ENCODE measurements around the gene ABCA4. TPM values are rescaled to one million over a fixed set of nuclear protein-coding genes. Genes with fewer than 3 reads are reported as not detected.

ABCA4 gene
- total RNA-seq, 1 donor from 2014 or later = 51.7 TPM

GRCh38 chr1:93997756-93998155 lies 123.2 kb downstream of the ABCA4 start:
- peaks cover 11% of the 10 kb centered on the region for H3K4me1 Mint-ChIP-seq (ENCODE audit: unreplicated experiment)
- no peak overlapping the region for H3K27ac Mint-ChIP-seq (ENCODE audit: unreplicated experiment)
- peaks cover 6% of the 10 kb centered on the region for H3K27me3 Mint-ChIP-seq (ENCODE audit: unreplicated experiment)
- no peaks in the 10 kb centered on the region for H3K9me3 Mint-ChIP-seq (ENCODE audit: unreplicated experiment)
- H3K36me3 Mint-ChIP-seq (ENCODE audit: low read depth, unreplicated experiment) = peaks cover 45% of the 10 kb centered on the region
- TF ChIP-seq CTCF (IDR thresholded peaks at IDR 0.05; ENCODE audit: unreplicated experiment) = no peak
- H3K4me3 Mint-ChIP-seq (ENCODE audit: unreplicated experiment) = no peak overlapping the region
- no peak for DNase-seq (ENCODE audit: low spot score)

- Mint-ChIP-seq H3K4me1 (ENCODE audit: unreplicated experiment) (peaks cover 11% of the 10 kb centered on the region), H3K9me3 (ENCODE audit: unreplicated experiment) (no peaks in the 10 kb centered on the region), H3K4me3 (ENCODE audit: unreplicated experiment) (peak overlapping the region; percentile 4), H3K36me3 (ENCODE audit: low read depth, unreplicated experiment) (peaks cover 47% of the 10 kb centered on the region), H3K27me3 (ENCODE audit: unreplicated experiment) (peaks cover 9% of the 10 kb centered on the region), H3K27ac (ENCODE audit: unreplicated experiment) (no peak overlapping the region)
- no peak for DNase-seq (ENCODE audit: low spot score)
- TF ChIP-seq CTCF (IDR thresholded peaks at IDR 0.05; ENCODE audit: unreplicated experiment) = no peak
Observed at GRCh38 chr1:93995837-93996536, 125.0 kb downstream of the ABCA4 start.

- no peak for DNase-seq (ENCODE audit: low spot score)
- H3K4me3 Mint-ChIP-seq (ENCODE audit: unreplicated experiment) = peak overlapping the region; percentile 8
- no peak overlapping the region for H3K27ac Mint-ChIP-seq (ENCODE audit: unreplicated experiment)
- TF ChIP-seq CTCF (IDR thresholded peaks at IDR 0.05; ENCODE audit: unreplicated experiment) = no peak
- H3K9me3 Mint-ChIP-seq (ENCODE audit: unreplicated experiment) = no peaks in the 10 kb centered on the region
- H3K36me3 Mint-ChIP-seq (ENCODE audit: low read depth, unreplicated experiment) = peaks cover 40% of the 10 kb centered on the region
- peaks cover 21% of the 10 kb centered on the region for H3K4me1 Mint-ChIP-seq (ENCODE audit: unreplicated experiment)
- H3K27me3 Mint-ChIP-seq (ENCODE audit: unreplicated experiment) = peaks cover 12% of the 10 kb centered on the region
Observed at GRCh38 chr1:93993731-93994130, 127.2 kb downstream of the ABCA4 start.

GRCh38 chr1:93992954-93993353 lies 128.0 kb downstream of the ABCA4 start:
- H3K4me3 Mint-ChIP-seq (ENCODE audit: unreplicated experiment) = peak overlapping the region; percentile 60
- no peak overlapping the region for H3K27ac Mint-ChIP-seq (ENCODE audit: unreplicated experiment)
- TF ChIP-seq CTCF (IDR thresholded peaks at IDR 0.05; ENCODE audit: unreplicated experiment) = no peak
- H3K36me3 Mint-ChIP-seq (ENCODE audit: low read depth, unreplicated experiment) = peaks cover 40% of the 10 kb centered on the region
- no peak for DNase-seq (ENCODE audit: low spot score)
- peaks cover 12% of the 10 kb centered on the region for H3K27me3 Mint-ChIP-seq (ENCODE audit: unreplicated experiment)
- H3K4me1 Mint-ChIP-seq (ENCODE audit: unreplicated experiment) = peaks cover 21% of the 10 kb centered on the region
- H3K9me3 Mint-ChIP-seq (ENCODE audit: unreplicated experiment) = no peaks in the 10 kb centered on the region

- no peak for DNase-seq (ENCODE audit: low spot score)
- H3K9me3 Mint-ChIP-seq (ENCODE audit: unreplicated experiment) = no peaks in the 10 kb centered on the region
- no peak overlapping the region for H3K27ac Mint-ChIP-seq (ENCODE audit: unreplicated experiment)
- H3K36me3 Mint-ChIP-seq (ENCODE audit: low read depth, unreplicated experiment) = peaks cover 40% of the 10 kb centered on the region
- peak overlapping the region; percentile 60 for H3K4me3 Mint-ChIP-seq (ENCODE audit: unreplicated experiment)
- no peak for TF ChIP-seq CTCF (IDR thresholded peaks at IDR 0.05; ENCODE audit: unreplicated experiment)
- peaks cover 12% of the 10 kb centered on the region for H3K27me3 Mint-ChIP-seq (ENCODE audit: unreplicated experiment)
- H3K4me1 Mint-ChIP-seq (ENCODE audit: unreplicated experiment) = peaks cover 26% of the 10 kb centered on the region
Observed at GRCh38 chr1:93992190-93992589, 128.8 kb downstream of the ABCA4 start.

All from endothelial cell (in vitro differentiated cells).